HepG2 (cell line): ENCODE data around the gene SLC24A4. TPM values are rescaled to one million over a fixed set of nuclear protein-coding genes. Genes with fewer than 3 reads are reported as not detected.

ENCODE experiments used
- ATAC-seq: fragments of 200-7000 bp; cut with Tn5 transposase; 3 replicates; pipeline ENCODE4 v1.9.1; 2020; ENCODE audit warnings: mild to moderate bottlenecking, moderate library complexity
- BruUV-seq: library from RNA; stranded (reverse); fragments of 400-500 nt; replicated peaks from 2 replicates; lab custom pipeline; 2021; lab: Mats Ljungman, UMichigan
- CTCF ChIA-PET: fragments of 300-600 bp; formaldehyde crosslinking; extraction: SDS; loops from one replicate; lab custom pipeline; 2021; ENCODE audit warnings: low total read pairs, inconsistent platforms, low intra/inter-chr PET ratio; lab: Yijun Ruan, JAX
- POLR2A ChIA-PET: fragments of 350-600 bp; sonication (Branson Sonifier 250); formaldehyde crosslinking; loops from one replicate; lab custom pipeline; 2020; ENCODE audit warnings: antibody characterized with exemption, inconsistent platforms; lab: Yijun Ruan, JAX
- DNase-seq: peaks from one replicate; pipeline ENCODE4 v3.0.0-alpha.2; 2015; ENCODE audit warnings: low spot score
- FAIRE-seq: peaks from 3 replicates; lab custom pipeline; 2011; peaks lifted over from hg19 to GRCh38; lab: Jason Lieb, UNC
- H2AFZ ChIP-seq: one replicate; pipeline ENCODE4 v1.6.1; 2011; ENCODE audit warnings: low read length, inconsistent platforms
- H3K27ac ChIP-seq: fragments of 300-600 bp; 3 replicates; pipeline ENCODE4 v1.8.0; 2011; ENCODE audit warnings: mixed run types, mild to moderate bottlenecking, mixed read lengths, low read length, inconsistent platforms; ENCODE audit not compliant: insufficient read depth; ENCODE audit errors: extremely low read length
- H3K27me3 ChIP-seq, 2 experiments: fragments of 200-600 bp in 1 of 2; 2 replicates in 1 of 2; 3 replicates in 1 of 2; pipeline versions ENCODE4 v1.6.0 to v1.8.0; 2011; ENCODE audit warnings: low read length in 2 of 2, mild to moderate bottlenecking in 2 of 2, moderate library complexity in 2 of 2, inconsistent platforms in 1 of 2; ENCODE audit not compliant: insufficient read depth in 2 of 2, control insufficient read depth in 1 of 2
- H3K36me3 ChIP-seq, 2 experiments: fragments of 200-600 bp in 1 of 2; replicated peaks in 1 of 2; 2 replicates in 1 of 2; 3 replicates in 1 of 2; pipeline versions ENCODE4 v1.5.1 to v1.8.0; 2011; ENCODE audit warnings: low read length in 2 of 2, inconsistent platforms in 1 of 2; ENCODE audit not compliant: insufficient read depth in 2 of 2, control insufficient read depth in 1 of 2
- H3K4me1 ChIP-seq: 2 replicates; pipeline ENCODE4 v1.5.1; 2012; ENCODE audit warnings: low read length, inconsistent platforms; ENCODE audit not compliant: insufficient read depth
- H3K4me2 ChIP-seq: 2 replicates; pipeline ENCODE4 v1.6.0; 2011; ENCODE audit warnings: low read depth, low read length, inconsistent platforms
- H3K4me3 ChIP-seq, 3 experiments: fragments of 200-600 bp in 1 of 3; sonication (generic), shearing (Covaris generic) in 1 of 3; replicated peaks in 1 of 3; 2 replicates each; pipeline ENCODE4 v1.5.1; 2011 to 2016; ENCODE audit warnings: low read length in 3 of 3, inconsistent platforms in 2 of 3, low read depth in 2 of 3, mild to moderate bottlenecking in 2 of 3, control low read depth in 1 of 3, mixed read lengths in 1 of 3; ENCODE audit not compliant: insufficient read depth in 1 of 3
- H3K79me2 ChIP-seq: one replicate; pipeline ENCODE4 v1.6.1; 2011; ENCODE audit warnings: low read length, inconsistent platforms; ENCODE audit not compliant: insufficient read depth
- H3K9ac ChIP-seq: 2 replicates; pipeline ENCODE4 v1.6.0; 2011; ENCODE audit warnings: mild to moderate bottlenecking, low read depth, low read length, inconsistent platforms; ENCODE audit not compliant: insufficient read depth
- H3K9me3 ChIP-seq: 2 replicates; pipeline ENCODE4 v1.5.1; 2012; ENCODE audit warnings: mild to moderate bottlenecking, low read length
- H4K20me1 ChIP-seq: 2 replicates; pipeline ENCODE4 v1.6.0; 2011; ENCODE audit warnings: inconsistent platforms, mild to moderate bottlenecking, low read length, moderate library complexity; ENCODE audit not compliant: insufficient read depth
- MAFK ChIP-seq, 2 experiments: IDR thresholded peaks in 1 of 2; conservative IDR thresholded peaks in 1 of 2; 2 replicates each; pipeline ENCODE4 v1.6.1; 2011; ENCODE audit warnings: improper control_type of control experiment in 2 of 2, low read length in 2 of 2
- NR2F1 ChIP-seq, 2 experiments: fragments of 450-650 bp in 1 of 2; formaldehyde crosslinking in 1 of 2; IDR thresholded peaks; 2 replicates each; pipeline versions ENCODE4 v1.5.0 to v1.6.1; 2016 to 2020; ENCODE audit warnings: mild to moderate bottlenecking in 1 of 2, missing compliant biosample characterization in 1 of 2, missing genetic modification reagents in 1 of 2, moderate library complexity in 1 of 2
- PATZ1 ChIP-seq: sonication (generic); formaldehyde crosslinking; IDR thresholded peaks from 2 replicates; pipeline ENCODE4 v1.4.0; 2020; ENCODE audit warnings: missing genetic modification reagents
- ZFP36 ChIP-seq: fragments of 150-350 bp; IDR thresholded peaks from 2 replicates; pipeline ENCODE4 v1.6.1; 2018; ENCODE audit warnings: borderline replicate concordance, low read length, low read depth; ENCODE audit not compliant: partially characterized antibody
- ZFP36L1 ChIP-seq: sonication (generic); formaldehyde crosslinking; IDR thresholded peaks from 2 replicates; pipeline ENCODE4 v1.8.0; 2022; ENCODE audit warnings: mild to moderate bottlenecking, missing genetic modification reagents, moderate library complexity
- ZNF251 ChIP-seq: sonication (generic); formaldehyde crosslinking; IDR thresholded peaks from 2 replicates; pipeline ENCODE4 v1.9.0; 2021; ENCODE audit warnings: mild to moderate bottlenecking, missing genetic modification reagents
- ZNF629 ChIP-seq: sonication (generic); formaldehyde crosslinking; conservative IDR thresholded peaks from 2 replicates; pipeline ENCODE4 v1.5.0; 2020; ENCODE audit warnings: missing genetic modification reagents
- WGBS: methylation state at CpG from one replicate; pipeline ENCODE4 v1.1.6; 2017; ENCODE audit warnings: low lambda C conversion rate; 5-methylcytosine and 5-hydroxymethylcytosine counted together
- in situ Hi-C: cut with HindIII; loops from 2 replicates; pipeline ENCODE4 v1.10.0; 2017; ENCODE audit warnings: low pct_unique_long_range_greater_than_20kb; ENCODE audit not compliant: extremely low pct_ligation_motif_present
- intact Hi-C: fragments of 100-400 bp; cut with micrococcal nuclease; formaldehyde crosslinking; loops from one replicate; pipeline ENCODE4 v1.10.0; 2022; ENCODE audit not compliant: unreplicated experiment
- polyA plus RNA-seq, 8 experiments: library from polyadenylated mRNA; depleted of rRNA in 3 of 8; stranded (reverse) in 7 of 8; unstranded in 1 of 8; fragments of >200 nt; fragmentation: Illumina TruSeq in 4 of 8; extraction: Trizol in 4 of 8; gene quantifications; 2 replicates each; pipeline versions ENCODE4 v1.2.1 to v1.2.3, GENCODE V29; 2011 to 2016; ENCODE audit warnings: low read depth in 4 of 8, missing spikeins in 1 of 8, mixed read lengths in 1 of 8; ENCODE audit not compliant: insufficient read depth in 1 of 8
- total RNA-seq, 5 experiments: library from RNA; depleted of rRNA; stranded (reverse); fragments of >200 nt; fragmentation: Illumina TruSeq; extraction: Trizol; gene quantifications; 2 replicates each; pipeline ENCODE4 v1.2.3, GENCODE V29; 2016; ENCODE audit warnings: low read depth in 1 of 5

Gene SLC24A4
- total and polyA plus RNA-seq, 2 of the 13 experiments (the other 11 are each of a cell fraction or from before 2014, with no cell fraction given) = not detected

GRCh38 chr14:92440345-92441003 is 117.5 kb downstream of the SLC24A4 start:
- Histone ChIP-seq H3K36me3 (no peaks in the 10 kb centered on the region), H2AFZ (no peak overlapping the region), H3K9ac (no peak overlapping the region), H3K4me3 (no peak overlapping the region), H3K4me1 (no peaks in the 10 kb centered on the region), H3K79me2 (no peaks in the 10 kb centered on the region), H4K20me1 (no peaks in the 10 kb centered on the region), H3K27ac (no peak overlapping the region), H3K4me2 (no peak overlapping the region), H3K9me3 (no peaks in the 10 kb centered on the region), H3K27me3 (peaks cover 2 to 29% of the 10 kb centered on the region in 2 experiments; a peak in 4 of 5 replicates)
- ChIA-PET CTCF (no interaction called here), POLR2A (no interaction called here)
- intact Hi-C loops = no loop called here
- TF ChIP-seq MAFK (conservative IDR thresholded peaks at IDR 0.05 in 1 of 2, IDR thresholded peaks at IDR 0.05 in 1 of 2; ENCODE audit: low read length in 2 of 2) = no peak
- TF ChIP-seq ZFP36 = peak; percentile 33
- DNase-seq = no peak
- peak; percentile 32; the same call in 2 of the 3 replicates for ATAC-seq
- BruUV-seq = no TSS peak
- in situ Hi-C loops = no loop called here
- WGBS = 66% methylated on average over 7 of the region's 7 CpGs
- no peak for FAIRE-seq

- H3K4me2 ChIP-seq = no peak overlapping the region
- H2AFZ ChIP-seq = no peak overlapping the region
- ATAC-seq = no peak
- CTCF ChIA-PET = no interaction called here
- H3K4me1 ChIP-seq = no peaks in the 10 kb centered on the region
- H3K36me3 ChIP-seq = no peaks in the 10 kb centered on the region
- H3K79me2 ChIP-seq = no peaks in the 10 kb centered on the region
- peaks cover 2 to 29% of the 10 kb centered on the region in 2 experiments; a peak in 3 of 5 replicates for H3K27me3 ChIP-seq
- POLR2A ChIA-PET = no interaction called here
- FAIRE-seq = no peak
- no peak overlapping the region for H3K4me3 ChIP-seq
- no TSS peak for BruUV-seq
- no peak for TF ChIP-seq ZNF251 (CRISPR knock-in tag)
- no peak for TF ChIP-seq ZFP36L1
- no peak for TF ChIP-seq PATZ1 (CRISPR knock-in tag)
- peak; percentile 71 for TF ChIP-seq ZNF629 (CRISPR knock-in tag)
- TF ChIP-seq NR2F1 (CRISPR knock-in tag; IDR thresholded peaks at IDR 0.05) = no peak
- no peak overlapping the region for H3K9ac ChIP-seq
- in situ Hi-C loops = no loop called here
- no peaks in the 10 kb centered on the region for H4K20me1 ChIP-seq
- DNase-seq = no peak
- intact Hi-C loops = no loop called here
- H3K9me3 ChIP-seq = no peaks in the 10 kb centered on the region
- no peak overlapping the region for H3K27ac ChIP-seq
- WGBS = 26% methylated on average over 9 of the region's 10 CpGs
Observed at GRCh38 chr14:92441751-92442504, 119.0 kb downstream of the SLC24A4 start.
